Activated CD4-positive, alpha-beta memory T cell treated with anti-CD3 and anti-CD28 coated beads for 36 hours (primary cell): ENCODE data around the gene DGKZ. TPM values are rescaled to one million over a fixed set of nuclear protein-coding genes. Genes with fewer than 3 reads are reported as not detected.
"Not testable (repeated sequence)": the region's sequence is repeated elsewhere in the genome, so short reads cannot be mapped to it uniquely, and the experiment has no call there.

ENCODE experiments used
- CTCF ChIA-PET: fragments of 350-600 bp; sonication (Branson Sonifier 250); formaldehyde crosslinking; loops from one replicate; lab custom pipeline; 2021; ENCODE audit warnings: antibody characterized with exemption, inconsistent platforms; lab: Charles Lee
- POLR2A ChIA-PET: fragments of 350-600 bp; sonication (Branson Sonifier 250); formaldehyde crosslinking; loops from one replicate; lab custom pipeline; 2021; ENCODE audit warnings: antibody characterized with exemption; lab: Charles Lee
- DNase-seq: peaks from one replicate; pipeline ENCODE4 v3.0.0-alpha.2; 2020
- H3K27ac Mint-ChIP-seq: one replicate; pipeline ENCODE4 v1.8.0; 2021; ENCODE audit warnings: mixed read lengths
- H3K27me3 Mint-ChIP-seq: one replicate; pipeline ENCODE4 v1.8.0; 2021; ENCODE audit warnings: mixed read lengths
- H3K36me3 Mint-ChIP-seq: one replicate; pipeline ENCODE4 v1.8.0; 2021; ENCODE audit warnings: mixed read lengths
- H3K4me1 Mint-ChIP-seq: one replicate; pipeline ENCODE4 v1.8.0; 2021; ENCODE audit warnings: low read depth, mixed read lengths
- H3K4me3 Mint-ChIP-seq: one replicate; pipeline ENCODE4 v1.8.0; 2021; ENCODE audit warnings: mild to moderate bottlenecking, mixed read lengths
- H3K9me3 Mint-ChIP-seq: one replicate; pipeline ENCODE4 v1.8.0; 2021; ENCODE audit warnings: mixed read lengths
- intact Hi-C: fragments of 100-400 bp; cut with micrococcal nuclease; formaldehyde crosslinking; loops from one replicate; pipeline ENCODE4 v1.15.1; 2023
- total RNA-seq, 2 experiments: library from RNA; stranded (reverse); gene quantifications; one replicate each; pipeline ENCODE4 v1.2.3, GENCODE V29; 2021

The DGKZ gene
- total RNA-seq, 2 experiments from 2014 or later, result 85.3 to 88.7 TPM

GRCh38 chr11:46377831-46378230 is 30.6 kb downstream of the DGKZ start:
- ChIA-PET CTCF (interaction anchor here (1.1 to 2.8 kb wide), 5 partner anchors 8 to 25 kb away, joined by 3 to 17 read pairs (median 7); no protein-coding TSS in a partner anchor), POLR2A (no interaction called here)
- H3K4me3 Mint-ChIP-seq, result no peak overlapping the region
- no peak for DNase-seq
- peaks cover 7% of the 10 kb centered on the region for H3K4me1 Mint-ChIP-seq
- peaks cover 4% of the 10 kb centered on the region for H3K27me3 Mint-ChIP-seq
- no peaks in the 10 kb centered on the region for H3K9me3 Mint-ChIP-seq
- intact Hi-C loops, result no loop called here
- peaks cover 28% of the 10 kb centered on the region for H3K36me3 Mint-ChIP-seq
- no peak overlapping the region for H3K27ac Mint-ChIP-seq

- intact Hi-C loops, result no loop called here
- ChIA-PET CTCF (interaction anchor here (0.8 to 2.8 kb wide), 6 partner anchors 8 to 26 kb away, joined by 3 to 17 read pairs (median 6); no protein-coding TSS in a partner anchor), POLR2A (no interaction called here)
- H3K36me3 Mint-ChIP-seq, result peaks cover 28% of the 10 kb centered on the region
- no peaks in the 10 kb centered on the region for H3K9me3 Mint-ChIP-seq
- H3K27ac Mint-ChIP-seq, result no peak overlapping the region
- peaks cover 7% of the 10 kb centered on the region for H3K4me1 Mint-ChIP-seq
- no peak overlapping the region for H3K4me3 Mint-ChIP-seq
- no peak for DNase-seq
- peaks cover 5% of the 10 kb centered on the region for H3K27me3 Mint-ChIP-seq
Measured at GRCh38 chr11:46378296-46378695, 31.0 kb downstream of the DGKZ start.

GRCh38 chr11:46378811-46379481 is 31.7 kb downstream of the DGKZ start:
- intact Hi-C loops, result no loop called here
- Mint-ChIP-seq H3K4me1 (peaks cover 7% of the 10 kb centered on the region), H3K4me3 (no peak overlapping the region), H3K27ac (peak overlapping the region; percentile 28), H3K36me3 (peaks cover 28% of the 10 kb centered on the region), H3K9me3 (no peaks in the 10 kb centered on the region), H3K27me3 (peaks cover 9% of the 10 kb centered on the region)
- ChIA-PET POLR2A (no interaction called here), CTCF (interaction anchor here (0.8 to 2.8 kb wide), 5 partner anchors 9 to 27 kb away, joined by 3 to 17 read pairs (median 4); no protein-coding TSS in a partner anchor)
- no peak for DNase-seq

GRCh38 chr11:46379482-46380293 is 32.4 kb downstream of the DGKZ start:
- H3K27ac Mint-ChIP-seq, result peak overlapping the region; percentile 28
- CTCF ChIA-PET, result interaction anchor here (1.8 kb wide), 1 partner anchor 9 kb away, joined by 12 read pairs; no protein-coding TSS in a partner anchor
- POLR2A ChIA-PET, result interaction anchor here (1.1 kb wide), 1 partner anchor 31 kb away, joined by 3 read pairs; no protein-coding TSS in a partner anchor
- peaks cover 26% of the 10 kb centered on the region for H3K36me3 Mint-ChIP-seq
- not testable (repeated sequence) for DNase-seq, H3K9me3 Mint-ChIP-seq, H3K4me1 Mint-ChIP-seq, H3K4me3 Mint-ChIP-seq
- intact Hi-C loops, result loop anchor here (1.0 to 2.0 kb wide), 3 partner anchors 19 to 32 kb away; partner anchors contain the start of gene DGKZ
- H3K27me3 Mint-ChIP-seq, result peaks cover 10% of the 10 kb centered on the region

- peaks cover 22% of the 10 kb centered on the region for H3K36me3 Mint-ChIP-seq
- peaks cover 17% of the 10 kb centered on the region for H3K27me3 Mint-ChIP-seq
- peaks cover 7% of the 10 kb centered on the region for H3K4me1 Mint-ChIP-seq
- H3K9me3 Mint-ChIP-seq, result no peaks in the 10 kb centered on the region
- H3K4me3 Mint-ChIP-seq, result peak overlapping the region; percentile 74
- DNase-seq, result peak; percentile 88
- H3K27ac Mint-ChIP-seq, result peak overlapping the region; percentile 45
- intact Hi-C loops, result loop anchor here (1.0 to 2.0 kb wide), 3 partner anchors 20 to 33 kb away; partner anchors contain the start of gene DGKZ
- ChIA-PET CTCF (interaction anchor here (1.0 kb wide), 1 partner anchor 31 kb away, joined by 4 read pairs; no protein-coding TSS in a partner anchor), POLR2A (interaction anchor here (1.1 kb wide), 2 partner anchors 11 to 32 kb away, joined by 3 read pairs; partner anchors contain the start of gene CHRM4)
Measured at GRCh38 chr11:46380340-46381047, 33.2 kb downstream of the DGKZ start.

- peak within 1 kb of the TSS; percentile 74 for H3K4me3 Mint-ChIP-seq
- DNase-seq, result peak; percentile 24
- no peaks in the 10 kb centered on the region for H3K9me3 Mint-ChIP-seq
- peaks cover 20% of the 10 kb centered on the region for H3K36me3 Mint-ChIP-seq
- peak within 1 kb of the TSS; percentile 45 for H3K27ac Mint-ChIP-seq
- H3K4me1 Mint-ChIP-seq, result peaks cover 8% of the 10 kb centered on the region
- ChIA-PET POLR2A (interaction anchor here (1.1 kb wide), 2 partner anchors 11 to 32 kb away, joined by 3 read pairs; partner anchors contain the start of gene CHRM4), CTCF (interaction anchor here (1.0 kb wide), 1 partner anchor 32 kb away, joined by 4 read pairs; no protein-coding TSS in a partner anchor)
- intact Hi-C loops, result loop anchor here (2.0 kb wide), 1 partner anchor 20 kb away; no protein-coding TSS in a partner anchor
- peaks cover 23% of the 10 kb centered on the region for H3K27me3 Mint-ChIP-seq
Measured at GRCh38 chr11:46381048-46381818, 34.0 kb downstream of the DGKZ start, which contains the start of gene MDK. MDK (plus strand) TSS chr11:46381669; CDS start chr11:46382058, 389 bp downstream.

- POLR2A ChIA-PET, result interaction anchor here (1.1 kb wide), 1 partner anchor 10 kb away, joined by 3 read pairs; the partner anchor contains the start of gene CHRM4
- peaks cover 10% of the 10 kb centered on the region for H3K4me1 Mint-ChIP-seq
- CTCF ChIA-PET, result no interaction called here
- peaks cover 12% of the 10 kb centered on the region for H3K36me3 Mint-ChIP-seq
- DNase-seq, result peak; percentile 42
- peaks cover 31% of the 10 kb centered on the region for H3K27me3 Mint-ChIP-seq
- H3K9me3 Mint-ChIP-seq, result no peaks in the 10 kb centered on the region
- intact Hi-C loops, result loop anchor here (2.0 kb wide), 1 partner anchor 21 kb away; no protein-coding TSS in a partner anchor
- peak overlapping the region; percentile 68 for H3K4me3 Mint-ChIP-seq
- H3K27ac Mint-ChIP-seq, result no peak overlapping the region
Measured at GRCh38 chr11:46381819-46382645, 34.8 kb downstream of the DGKZ start.

- H3K4me3 Mint-ChIP-seq, result no peak overlapping the region
- H3K4me1 Mint-ChIP-seq, result peaks cover 11% of the 10 kb centered on the region
- H3K36me3 Mint-ChIP-seq, result peaks cover 4% of the 10 kb centered on the region
- ChIA-PET POLR2A (no interaction called here), CTCF (interaction anchor here (1.0 to 1.2 kb wide), 2 partner anchors 11 to 20 kb away, joined by 3 to 4 read pairs; no protein-coding TSS in a partner anchor)
- DNase-seq, result no peak
- intact Hi-C loops, result no loop called here
- H3K9me3 Mint-ChIP-seq, result no peaks in the 10 kb centered on the region
- H3K27ac Mint-ChIP-seq, result no peak overlapping the region
- H3K27me3 Mint-ChIP-seq, result peaks cover 35% of the 10 kb centered on the region
Measured at GRCh38 chr11:46382646-46383403, 35.6 kb downstream of the DGKZ start.

- Mint-ChIP-seq H3K4me3 (no peak overlapping the region), H3K36me3 (no peaks in the 10 kb centered on the region), H3K27me3 (peaks cover 40% of the 10 kb centered on the region), H3K27ac (no peak overlapping the region), H3K4me1 (peaks cover 16% of the 10 kb centered on the region), H3K9me3 (no peaks in the 10 kb centered on the region)
- DNase-seq, result no peak
- intact Hi-C loops, result no loop called here
- CTCF ChIA-PET, result interaction anchor here (1.0 to 1.2 kb wide), 3 partner anchors 11 to 21 kb away, joined by 3 to 4 read pairs (median 3); no protein-coding TSS in a partner anchor
- POLR2A ChIA-PET, result no interaction called here
Measured at GRCh38 chr11:46383404-46383758, 36.1 kb downstream of the DGKZ start.
